Loucy (cell line): ENCODE results near the gene AGBL1.

Experiments
- H2AFZ ChIP-seq: fragments of 200-600 bp; sonication (generic); 2 replicates; pipeline ENCODE4 v1.6.0; 2016; ENCODE audit warnings: antibody characterized with exemption, mild to moderate bottlenecking, low read length, moderate library complexity
- H3F3A ChIP-seq: fragments of 200-600 bp; 2 replicates; pipeline ENCODE4 v1.6.0; 2016; ENCODE audit warnings: antibody characterized with exemption, low read depth, mild to moderate bottlenecking
- H3K27me3 ChIP-seq: fragments of 200-600 bp; sonication (generic); 2 replicates; pipeline ENCODE4 v1.6.1; 2014; ENCODE audit warnings: low read length, mild to moderate bottlenecking; ENCODE audit not compliant: insufficient read depth, poor library complexity, severe bottlenecking
- H3K36me3 ChIP-seq: fragments of 200-600 bp; sonication (generic); 2 replicates; pipeline ENCODE4 v1.6.1; 2016; ENCODE audit warnings: low read length; ENCODE audit not compliant: insufficient read depth
- H3K4me1 ChIP-seq: fragments of 200-600 bp; sonication (generic); 2 replicates; pipeline ENCODE4 v1.5.1; 2014; ENCODE audit warnings: low read length, mild to moderate bottlenecking; ENCODE audit not compliant: insufficient read depth, poor library complexity, severe bottlenecking
- H3K4me2 ChIP-seq: fragments of 200-600 bp; sonication (generic); 2 replicates; pipeline ENCODE4 v1.6.0; 2014; ENCODE audit warnings: antibody characterized with exemption, low read length, low read depth, mild to moderate bottlenecking; ENCODE audit not compliant: poor library complexity, severe bottlenecking
- H3K4me3 ChIP-seq: fragments of 200-600 bp; sonication (generic); 2 replicates; pipeline ENCODE4 v1.5.1; 2014; ENCODE audit warnings: low read length, mild to moderate bottlenecking, mixed read lengths; ENCODE audit not compliant: poor library complexity, severe bottlenecking
- H3K79me2 ChIP-seq: fragments of 200-600 bp; sonication (generic); 2 replicates; pipeline ENCODE4 v1.6.1; 2014; ENCODE audit warnings: low read length; ENCODE audit not compliant: insufficient read depth
- H3K9ac ChIP-seq: fragments of 200-600 bp; sonication (generic); 2 replicates; pipeline ENCODE4 v1.6.0; 2014; ENCODE audit warnings: mild to moderate bottlenecking, low read depth, low read length, moderate library complexity; ENCODE audit not compliant: poor library complexity, severe bottlenecking
- H3K9me2 ChIP-seq: fragments of 200-600 bp; sonication (generic); replicated peaks from 2 replicates; pipeline ENCODE4 v1.6.1; 2016; ENCODE audit warnings: low read depth, low read length, mixed read lengths
- H3K9me3 ChIP-seq: fragments of 200-600 bp; sonication (generic); 2 replicates; pipeline ENCODE4 v1.6.1; 2014; ENCODE audit warnings: mild to moderate bottlenecking, antibody characterized with exemption, low read length, low read depth; ENCODE audit not compliant: insufficient read depth
- H4K20me1 ChIP-seq: fragments of 200-600 bp; sonication (generic); 2 replicates; pipeline ENCODE4 v1.6.0; 2014; ENCODE audit warnings: antibody characterized with exemption, low read length, mild to moderate bottlenecking; ENCODE audit not compliant: insufficient read depth, poor library complexity, severe bottlenecking
- CTCF ChIP-seq: fragments of 200-600 bp; sonication (generic); conservative IDR thresholded peaks from 2 replicates; pipeline ENCODE4 v1.5.1; 2014; ENCODE audit warnings: mild to moderate bottlenecking, antibody characterized with exemption, low read length
- EZH2phosphoT487 ChIP-seq: fragments of 200-600 bp; IDR thresholded peaks from 2 replicates; pipeline ENCODE4 v1.6.1; 2018; ENCODE audit warnings: antibody characterized with exemption, mild to moderate bottlenecking, moderate library complexity, borderline replicate concordance

The AGBL1 gene

GRCh38 chr15:86616771-86617170 lies 537.1 kb downstream of the AGBL1 start:
- no peak for TF ChIP-seq EZH2phosphoT487
- no peak for TF ChIP-seq CTCF
- Histone ChIP-seq H3K36me3 (no peaks in the 10 kb centered on the region), H4K20me1 (no peaks in the 10 kb centered on the region), H3K4me3 (no peak overlapping the region), H3K9me2 (no peaks in the 10 kb centered on the region), H3K4me2 (no peak overlapping the region), H3K4me1 (no peaks in the 10 kb centered on the region), H3K27me3 (no peaks in the 10 kb centered on the region), H3K9ac (no peak overlapping the region), H2AFZ (no peak overlapping the region), H3K9me3 (no peaks in the 10 kb centered on the region), H3F3A (no peaks in the 10 kb centered on the region), H3K79me2 (no peaks in the 10 kb centered on the region)

GRCh38 chr15:86620157-86620556 lies 540.5 kb downstream of the AGBL1 start:
- no peak for TF ChIP-seq EZH2phosphoT487
- no peak for TF ChIP-seq CTCF
- Histone ChIP-seq H3K9ac (no peak overlapping the region), H3K9me2 (no peaks in the 10 kb centered on the region), H3K4me3 (no peak overlapping the region), H3K36me3 (no peaks in the 10 kb centered on the region), H3K79me2 (no peaks in the 10 kb centered on the region), H4K20me1 (no peaks in the 10 kb centered on the region), H3K9me3 (no peaks in the 10 kb centered on the region), H3K4me2 (no peak overlapping the region), H3F3A (no peaks in the 10 kb centered on the region), H3K27me3 (no peaks in the 10 kb centered on the region), H3K4me1 (no peaks in the 10 kb centered on the region), H2AFZ (no peak overlapping the region)

GRCh38 chr15:86620641-86621349 lies 541.1 kb downstream of the AGBL1 start:
- H3K9me2 ChIP-seq = no peaks in the 10 kb centered on the region
- no peaks in the 10 kb centered on the region for H3K4me1 ChIP-seq
- H3K9me3 ChIP-seq = no peaks in the 10 kb centered on the region
- TF ChIP-seq CTCF (no peak), EZH2phosphoT487 (no peak)
- H3K4me2 ChIP-seq = no peak overlapping the region
- H4K20me1 ChIP-seq = no peaks in the 10 kb centered on the region
- H3K27me3 ChIP-seq = no peaks in the 10 kb centered on the region
- H2AFZ ChIP-seq = no peak overlapping the region
- no peak overlapping the region for H3K4me3 ChIP-seq
- H3K79me2 ChIP-seq = no peaks in the 10 kb centered on the region
- no peaks in the 10 kb centered on the region for H3F3A ChIP-seq
- H3K36me3 ChIP-seq = no peaks in the 10 kb centered on the region
- no peak overlapping the region for H3K9ac ChIP-seq
